Prostate gland (tissue), 2 donors: ENCODE measurements around the gene SMPDL3A.

Experiments used
- CTCF ChIP-seq, 4 experiments: fragments of 200-600 bp in 2 of 4; fragments of 450-650 bp in 2 of 4; sonication (generic) in 2 of 4; IDR thresholded peaks; 1 replicate in 3 of 4; 2 replicates in 1 of 4; pipeline ENCODE4 v1.5.1; 2016 to 2019; ENCODE audit warnings: antibody characterized with exemption in 4 of 4, mild to moderate bottlenecking in 2 of 4, moderate library complexity in 2 of 4
- POLR2A ChIP-seq: fragments of 450-650 bp; IDR thresholded peaks from one replicate; pipeline ENCODE4 v1.6.1; 2016; ENCODE audit warnings: antibody characterized with exemption, mild to moderate bottlenecking
- POLR2AphosphoS5 ChIP-seq: sonication (generic); formaldehyde crosslinking; IDR thresholded peaks from one replicate; pipeline ENCODE4 v1.6.1; 2017; ENCODE audit warnings: antibody characterized with exemption

- TF ChIP-seq POLR2A (no peak), CTCF (IDR thresholded peaks at IDR 0.05) (no peak), POLR2AphosphoS5 (peak; percentile 3)
Measured at GRCh38 chr6:122790423-122791309, 1.6 kb downstream of the SMPDL3A start.
